ENCODE measurements around the gene PEX19. TPM values are rescaled to one million over a fixed set of nuclear protein-coding genes. Genes with fewer than 3 reads are reported as not detected.

Gene PEX19
- total RNA-seq, 1 experiment from 2014 or later, result 50.1 TPM

DNA sequence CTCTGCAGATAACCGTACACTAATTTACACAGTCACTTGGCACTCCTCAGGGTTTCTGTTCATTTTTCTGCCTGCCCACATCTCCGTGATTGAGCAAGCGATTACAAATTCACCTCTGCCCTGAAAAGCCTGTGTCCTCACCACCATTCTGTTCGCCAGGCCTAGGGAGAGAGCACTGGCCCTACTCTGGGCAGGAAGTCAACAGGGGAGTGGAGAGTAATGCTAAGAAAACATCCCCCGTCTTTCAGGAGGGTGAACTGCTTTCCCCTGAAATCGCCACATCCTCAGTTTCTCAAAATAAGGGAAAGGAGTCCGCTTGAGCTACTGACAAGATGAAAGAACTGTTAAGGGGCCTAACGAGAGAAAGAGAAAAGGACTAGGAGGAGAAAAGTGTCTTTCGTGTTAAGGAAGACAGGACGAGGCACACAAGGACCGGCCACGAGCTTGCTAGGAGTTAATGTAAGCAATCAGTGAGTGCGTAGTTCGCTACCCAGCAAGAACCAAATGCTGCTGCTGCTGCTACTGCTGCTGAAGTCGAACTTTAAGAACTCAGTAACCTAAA, 632 bp downstream of the PEX19 start:
- CTCF ChIA-PET, result interaction anchor here (0.5 to 1.8 kb wide), 3 partner anchors 59 to 186 kb away, joined by 3 to 17 read pairs (median 9); partner anchors contain the start of gene IGSF8

DNA sequence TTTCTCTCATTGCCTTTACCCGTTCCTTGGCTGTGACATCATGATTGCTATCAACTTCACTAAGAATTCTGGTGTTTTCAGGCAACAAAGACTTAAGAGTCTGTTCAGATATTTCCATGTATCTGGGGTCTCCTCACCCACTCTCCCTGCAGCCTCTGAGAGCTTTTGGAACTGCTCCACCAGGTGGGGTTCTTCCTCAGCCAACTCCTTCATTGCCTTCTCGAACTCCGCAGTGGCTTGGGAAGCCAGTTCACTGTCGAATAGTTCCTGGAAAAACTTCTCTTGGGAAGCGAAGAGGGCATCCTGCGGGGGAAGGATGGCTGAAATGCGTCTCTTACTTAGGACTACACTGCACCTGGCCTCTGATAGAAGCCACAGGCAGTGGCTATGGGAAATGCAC, 2.1 kb downstream of the PEX19 start:
- Histone ChIP-seq H3F3A (ENCODE audit: insufficient read depth, low read depth) (peaks cover 23% of the 10 kb centered on the region; the same call in 1 of the 2 replicates), H3K36me3 (ENCODE audit: low read depth) (peaks cover 39% of the 10 kb centered on the region), H3K4me3 (no peak overlapping the region), H3K4me1 (replicated peaks; ENCODE audit: insufficient read depth) (peaks cover 32% of the 10 kb centered on the region), H3K9me2 (ENCODE audit: insufficient read depth) (no peaks in the 10 kb centered on the region), H3K9me3 (ENCODE audit: insufficient read depth, low read depth) (no peaks in the 10 kb centered on the region), H3K27ac (no peak overlapping the region), H3K27me3 (ENCODE audit: insufficient read depth, low read depth) (no peaks in the 10 kb centered on the region), H4K20me1 (ENCODE audit: insufficient read depth) (peaks cover 8% of the 10 kb centered on the region; the same call in 1 of the 2 replicates), H3K4me2 (peak overlapping the region; percentile 85; the same call in 1 of the 2 replicates), H2AFZ (no peak overlapping the region), H3K79me2 (ENCODE audit: low read depth) (peaks cover 26% of the 10 kb centered on the region)
- TF ChIP-seq, protein P1, sequence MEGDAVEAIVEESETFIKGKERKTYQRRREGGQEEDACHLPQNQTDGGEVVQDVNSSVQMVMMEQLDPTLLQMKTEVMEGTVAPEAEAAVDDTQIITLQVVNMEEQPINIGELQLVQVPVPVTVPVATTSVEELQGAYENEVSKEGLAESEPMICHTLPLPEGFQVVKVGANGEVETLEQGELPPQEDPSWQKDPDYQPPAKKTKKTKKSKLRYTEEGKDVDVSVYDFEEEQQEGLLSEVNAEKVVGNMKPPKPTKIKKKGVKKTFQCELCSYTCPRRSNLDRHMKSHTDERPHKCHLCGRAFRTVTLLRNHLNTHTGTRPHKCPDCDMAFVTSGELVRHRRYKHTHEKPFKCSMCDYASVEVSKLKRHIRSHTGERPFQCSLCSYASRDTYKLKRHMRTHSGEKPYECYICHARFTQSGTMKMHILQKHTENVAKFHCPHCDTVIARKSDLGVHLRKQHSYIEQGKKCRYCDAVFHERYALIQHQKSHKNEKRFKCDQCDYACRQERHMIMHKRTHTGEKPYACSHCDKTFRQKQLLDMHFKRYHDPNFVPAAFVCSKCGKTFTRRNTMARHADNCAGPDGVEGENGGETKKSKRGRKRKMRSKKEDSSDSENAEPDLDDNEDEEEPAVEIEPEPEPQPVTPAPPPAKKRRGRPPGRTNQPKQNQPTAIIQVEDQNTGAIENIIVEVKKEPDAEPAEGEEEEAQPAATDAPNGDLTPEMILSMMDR (conservative IDR thresholded peaks at IDR 0.05), result no peak
- TF ChIP-seq EZH2 (IDR thresholded peaks at IDR 0.05; ENCODE audit: low read depth), result no peak
- CTCF ChIA-PET, result no interaction called here
- intact Hi-C loops (cut with micrococcal nuclease; ENCODE audit: unreplicated experiment), result no loop called here
- POLR2A ChIA-PET (ENCODE audit: unreplicated experiment), result no interaction called here
- DNase-seq, result no peak
- BruUV-seq (replicated peaks), result no TSS peak

More for the DNA sequence above, 632 bp downstream of the PEX19 start:
- peaks cover 26% of the 10 kb centered on the region; the same call in 1 of the 2 replicates for H3F3A ChIP-seq (ENCODE audit: insufficient read depth, low read depth)
- peaks cover 32% of the 10 kb centered on the region for H3K4me1 ChIP-seq (replicated peaks; ENCODE audit: insufficient read depth)
- BruUV-seq (replicated peaks), result TSS peak; percentile 50
- peak overlapping the region; percentile 97 for H2AFZ ChIP-seq
- POLR2A ChIA-PET (ENCODE audit: unreplicated experiment), result no interaction called here
- H3K79me2 ChIP-seq (ENCODE audit: low read depth), result peaks cover 26% of the 10 kb centered on the region
- peak overlapping the region; percentile 85 for H3K4me2 ChIP-seq
- peaks cover 8% of the 10 kb centered on the region; the same call in 1 of the 2 replicates for H4K20me1 ChIP-seq (ENCODE audit: insufficient read depth)
- H3K27ac ChIP-seq, result peak overlapping the region; percentile 69
- TF ChIP-seq, protein P1 (conservative IDR thresholded peaks at IDR 0.05), result no peak
- no peak for TF ChIP-seq EZH2 (IDR thresholded peaks at IDR 0.05; ENCODE audit: low read depth)
- intact Hi-C loops (cut with micrococcal nuclease; ENCODE audit: unreplicated experiment), result no loop called here
- peak; percentile 29 to 76 for DNase-seq
- no peaks in the 10 kb centered on the region for H3K9me3 ChIP-seq (ENCODE audit: insufficient read depth, low read depth)
- peak overlapping the region; percentile 74 for H3K4me3 ChIP-seq
- no peaks in the 10 kb centered on the region for H3K9me2 ChIP-seq (ENCODE audit: insufficient read depth)
- peaks cover 32% of the 10 kb centered on the region for H3K36me3 ChIP-seq (ENCODE audit: low read depth)
- H3K27me3 ChIP-seq (ENCODE audit: insufficient read depth, low read depth), result no peaks in the 10 kb centered on the region

DNA sequence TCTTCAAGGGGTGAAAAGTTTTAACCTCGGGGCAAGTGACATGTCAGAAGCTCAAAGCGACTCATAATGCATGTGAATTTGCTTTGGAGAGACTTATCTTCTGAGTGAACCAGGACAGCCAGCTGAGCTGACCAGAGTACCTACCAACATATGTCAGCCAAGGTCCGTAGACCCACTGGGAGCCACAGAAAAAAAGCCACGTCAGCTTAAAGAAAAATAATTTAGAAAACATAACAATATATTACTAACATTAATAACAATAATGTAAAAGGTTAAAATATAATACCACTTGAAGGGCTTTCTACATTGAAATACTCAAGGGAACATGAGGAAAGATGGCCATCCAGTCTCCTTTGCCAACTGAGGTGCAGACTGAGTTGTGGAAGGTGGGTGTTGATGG, 6.9 kb downstream of the PEX19 start:
- Histone ChIP-seq H3K36me3 (ENCODE audit: low read depth) (peaks cover 41% of the 10 kb centered on the region), H3K9me3 (ENCODE audit: insufficient read depth, low read depth) (no peaks in the 10 kb centered on the region), H3K4me3 (no peak overlapping the region), H2AFZ (no peak overlapping the region), H3F3A (ENCODE audit: insufficient read depth, low read depth) (peaks cover 8% of the 10 kb centered on the region; the same call in 1 of the 2 replicates), H3K4me2 (no peak overlapping the region), H3K9me2 (ENCODE audit: insufficient read depth) (no peaks in the 10 kb centered on the region), H3K27ac (no peak overlapping the region), H3K79me2 (ENCODE audit: low read depth) (peaks cover 7% of the 10 kb centered on the region), H4K20me1 (ENCODE audit: insufficient read depth) (no peaks in the 10 kb centered on the region; the same call in 1 of the 2 replicates), H3K4me1 (replicated peaks; ENCODE audit: insufficient read depth) (peaks cover 3% of the 10 kb centered on the region; the same call in 1 of the 2 replicates), H3K27me3 (ENCODE audit: insufficient read depth, low read depth) (no peaks in the 10 kb centered on the region)
- ChIA-PET CTCF (no interaction called here), POLR2A (ENCODE audit: unreplicated experiment) (no interaction called here)
- no TSS peak for BruUV-seq (replicated peaks)
- no peak for DNase-seq
- intact Hi-C loops (cut with micrococcal nuclease; ENCODE audit: unreplicated experiment), result no loop called here
- TF ChIP-seq, protein P1 (conservative IDR thresholded peaks at IDR 0.05), result no peak
- TF ChIP-seq EZH2 (IDR thresholded peaks at IDR 0.05; ENCODE audit: low read depth), result no peak
